ENCODE measurements around the gene NR0B2.
A peak's percentile ranks its signal among the peaks of the same experiment; 100 is the strongest.
"Not testable (repeated sequence)": the region's sequence is repeated elsewhere in the genome, so short reads cannot be mapped to it uniquely, and the experiment has no call there.

Gene NR0B2

GRCh38 chr1:26888231-26888630 is 25.5 kb downstream of the NR0B2 start:
- no peak for DNase-seq

GRCh38 chr1:26887125-26887524 is 26.6 kb downstream of the NR0B2 start:
- no peak for DNase-seq

- DNase-seq, result no peak
These were observed 30.9 kb downstream of the NR0B2 start for GRCh38 chr1:26882696-26883463.

GRCh38 chr1:26881611-26882010 is 32.2 kb downstream of the NR0B2 start:
- DNase-seq, result not testable (repeated sequence)

- no peak for DNase-seq
These were observed 34.0 kb downstream of the NR0B2 start for GRCh38 chr1:26879793-26880192.

- DNase-seq, result no peak
These were observed 36.4 kb downstream of the NR0B2 start for GRCh38 chr1:26877326-26877725.

GRCh38 chr1:26874896-26875295 is 38.9 kb downstream of the NR0B2 start:
- DNase-seq, result no peak

- not testable (repeated sequence) for DNase-seq
These were observed 40.7 kb downstream of the NR0B2 start for GRCh38 chr1:26873097-26873496.

- peak; percentile 55 for DNase-seq
These were observed 48.9 kb downstream of the NR0B2 start for GRCh38 chr1:26864610-26865480.

GRCh38 chr1:26863685-26864077 is 50.1 kb downstream of the NR0B2 start:
- no peak for DNase-seq

GRCh38 chr1:26862781-26863684 is 50.7 kb downstream of the NR0B2 start, which contains the start of gene SFN:
Gene SFN, plus strand, starts transcription at chr1:26863149. Its CDS starts 64 bp downstream, at chr1:26863213.
- DNase-seq, result no peak

GRCh38 chr1:26861889-26862378 is 51.8 kb downstream of the NR0B2 start:
- DNase-seq, result no peak
